ENCODE data around the gene PRMT5.

PRMT5 gene

GRCh38 chr14:22896356-22896755, 32.8 kb downstream of the PRMT5 start:
- DNase-seq: no peak

- no peak for DNase-seq
These were observed 33.8 kb downstream of the PRMT5 start for GRCh38 chr14:22895402-22895801.

GRCh38 chr14:22893706-22894105, 35.5 kb downstream of the PRMT5 start:
- no peak for DNase-seq

- DNase-seq: no peak
These were observed 36.7 kb downstream of the PRMT5 start for GRCh38 chr14:22892488-22892887.

- DNase-seq: no peak
These were observed 38.8 kb downstream of the PRMT5 start for GRCh38 chr14:22890416-22890815.

GRCh38 chr14:22888662-22889061, 40.5 kb downstream of the PRMT5 start:
- no peak for DNase-seq

- peak; percentile 39 for DNase-seq
These were observed 41.2 kb downstream of the PRMT5 start for GRCh38 chr14:22887990-22888378.

- DNase-seq: peak; percentile 90
These were observed 41.8 kb downstream of the PRMT5 start for GRCh38 chr14:22887260-22887989.

GRCh38 chr14:22886500-22887259, 42.5 kb downstream of the PRMT5 start:
- peak; percentile 93 for DNase-seq

GRCh38 chr14:22885975-22886374, 43.2 kb downstream of the PRMT5 start:
- DNase-seq: no peak

GRCh38 chr14:22884738-22885523, 44.2 kb downstream of the PRMT5 start:
- DNase-seq: peak; percentile 12

GRCh38 chr14:22884076-22884737, 45.0 kb downstream of the PRMT5 start:
- DNase-seq: no peak

- DNase-seq: peak; percentile 85
These were observed 45.8 kb downstream of the PRMT5 start, which contains the start of gene REM2 for GRCh38 chr14:22883173-22883976. TSS of gene REM2 (plus strand) at chr14:22883222. CDS start at chr14:22883288, 66 bp downstream.

- DNase-seq: peak; percentile 84
These were observed 46.5 kb downstream of the PRMT5 start for GRCh38 chr14:22882529-22883172.

GRCh38 chr14:22882064-22882463, 47.1 kb downstream of the PRMT5 start:
- DNase-seq: no peak

- no peak for DNase-seq
These were observed 50.6 kb downstream of the PRMT5 start for GRCh38 chr14:22878271-22879246.

GRCh38 chr14:22877000-22877501, 52.1 kb downstream of the PRMT5 start:
- no peak for DNase-seq

- no peak for DNase-seq
These were observed 53.3 kb downstream of the PRMT5 start for GRCh38 chr14:22875748-22876319.

- DNase-seq: no peak
These were observed 54.0 kb downstream of the PRMT5 start for GRCh38 chr14:22875003-22875747.
